Esophagus muscularis mucosa (tissue), 4 donors: ENCODE measurements around the gene ARSA. TPM values are rescaled to one million over a fixed set of nuclear protein-coding genes. Genes with fewer than 3 reads are reported as not detected.
"Not testable (repeated sequence)": the region's sequence is repeated elsewhere in the genome, so short reads cannot be mapped to it uniquely, and the experiment has no call there.

Source experiments
- DNase-seq: peaks from one replicate; pipeline ENCODE4 v3.0.0-alpha.2; 2017; ENCODE audit errors: extremely low spot score
- H3K27ac ChIP-seq, 4 donors: fragments of 200-600 bp; sonication (generic); replicated peaks in 1 of 4; 1 replicate in 3 of 4; 2 replicates in 1 of 4; pipeline ENCODE4 v1.5.1; 2016 to 2019; ENCODE audit warnings: mild to moderate bottlenecking in 1 of 4
- H3K27me3 ChIP-seq, 4 donors: fragments of 200-600 bp; sonication (generic); one replicate each; pipeline versions ENCODE4 v1.5.1 to v1.6.0; 2016 to 2019
- H3K36me3 ChIP-seq, 4 donors: fragments of 200-600 bp; sonication (generic); one replicate each; pipeline ENCODE4 v1.5.1; 2016 to 2019
- H3K4me1 ChIP-seq, 4 donors: fragments of 200-600 bp; sonication (generic); one replicate each; pipeline ENCODE4 v1.5.1; 2016 to 2019
- H3K4me3 ChIP-seq, 4 donors: fragments of 200-600 bp; sonication (generic); 1 replicate in 2 of 4; 2 replicates in 2 of 4; pipeline ENCODE4 v1.5.1; 2016 to 2019; ENCODE audit warnings: mild to moderate bottlenecking in 4 of 4, moderate library complexity in 1 of 4
- H3K9me3 ChIP-seq, 4 donors: fragments of 200-600 bp; sonication (generic); 1 replicate in 3 of 4; 2 replicates in 1 of 4; pipeline ENCODE4 v1.5.1; 2016 to 2019
- EP300 ChIP-seq: sonication (generic); formaldehyde crosslinking; IDR thresholded peaks from one replicate; pipeline ENCODE4 v1.6.1; 2017; ENCODE audit warnings: antibody characterized with exemption
- POLR2A ChIP-seq: fragments of 450-650 bp; IDR thresholded peaks from one replicate; pipeline ENCODE4 v1.6.1; 2017; ENCODE audit warnings: antibody characterized with exemption, moderate library complexity, mild to moderate bottlenecking, low read depth
- POLR2AphosphoS5 ChIP-seq, 2 donors: sonication (generic); formaldehyde crosslinking; IDR thresholded peaks; one replicate each; pipeline ENCODE4 v1.6.1; 2017; ENCODE audit warnings: antibody characterized with exemption in 2 of 2
- WGBS: methylation state at CpG from one replicate; pipeline ENCODE4 v1.1.5; 2018; 5-methylcytosine and 5-hydroxymethylcytosine counted together
- intact Hi-C: fragments of 100-400 bp; cut with DNase I; formaldehyde crosslinking; loops from one replicate; pipeline ENCODE4 v1.15.1; 2023
- total RNA-seq, 4 donors: library from RNA; depleted of rRNA; stranded (reverse); fragments of >200 nt; gene quantifications; one replicate each; pipeline versions ENCODE4 v1.1.0 to v1.2.1, GENCODE V29; 2016
- TF ChIP-seq, protein P1 (sequence below), 3 experiments: fragments of 200-600 bp in 2 of 3; fragments of 450-650 bp in 1 of 3; sonication (generic) in 2 of 3; IDR thresholded peaks; one replicate each; pipeline ENCODE4 v1.5.1; 2017 to 2019; ENCODE audit warnings: antibody characterized with exemption in 3 of 3, mild to moderate bottlenecking in 2 of 3, moderate library complexity in 1 of 3

The ARSA gene
- total RNA-seq, 4 donors from 2014 or later = 24.5 to 49.4 (median 28.8) TPM

DNA sequence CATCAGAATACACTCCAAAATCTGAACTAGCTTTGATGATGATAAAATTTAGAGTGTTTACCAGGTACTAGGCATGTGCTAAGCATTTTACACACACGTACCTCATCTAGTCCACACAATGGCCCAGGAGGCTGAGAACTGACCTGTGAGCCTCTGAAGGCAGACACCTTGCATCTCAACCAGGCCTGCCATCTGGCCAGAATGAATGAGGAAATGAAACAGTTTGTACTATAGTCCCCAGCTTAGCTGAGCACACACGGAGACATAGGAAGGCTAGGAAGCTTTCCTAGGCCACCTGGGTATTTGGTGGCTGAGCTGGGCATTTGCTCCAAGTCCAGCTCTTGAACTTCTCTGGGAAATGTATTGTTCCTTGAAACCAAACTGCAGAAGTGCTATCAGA lies 37.8 kb upstream of the ARSA start:
- Histone ChIP-seq H3K4me3 (no peak overlapping the region), H3K9me3 (no peaks in the 10 kb centered on the region), H3K27ac (no peak overlapping the region), H3K27me3 (peaks cover 0 to 40% (median 0%) of the 10 kb centered on the region in 4 donors), H3K36me3 (no peaks in the 10 kb centered on the region), H3K4me1 (peaks cover 0 to 2% (median under 1%) of the 10 kb centered on the region in 4 donors)
- DNase-seq = no peak
- TF ChIP-seq EP300 (no peak), POLR2AphosphoS5 (IDR thresholded peaks at IDR 0.05) (no peak), POLR2A (no peak)
- TF ChIP-seq, protein P1, sequence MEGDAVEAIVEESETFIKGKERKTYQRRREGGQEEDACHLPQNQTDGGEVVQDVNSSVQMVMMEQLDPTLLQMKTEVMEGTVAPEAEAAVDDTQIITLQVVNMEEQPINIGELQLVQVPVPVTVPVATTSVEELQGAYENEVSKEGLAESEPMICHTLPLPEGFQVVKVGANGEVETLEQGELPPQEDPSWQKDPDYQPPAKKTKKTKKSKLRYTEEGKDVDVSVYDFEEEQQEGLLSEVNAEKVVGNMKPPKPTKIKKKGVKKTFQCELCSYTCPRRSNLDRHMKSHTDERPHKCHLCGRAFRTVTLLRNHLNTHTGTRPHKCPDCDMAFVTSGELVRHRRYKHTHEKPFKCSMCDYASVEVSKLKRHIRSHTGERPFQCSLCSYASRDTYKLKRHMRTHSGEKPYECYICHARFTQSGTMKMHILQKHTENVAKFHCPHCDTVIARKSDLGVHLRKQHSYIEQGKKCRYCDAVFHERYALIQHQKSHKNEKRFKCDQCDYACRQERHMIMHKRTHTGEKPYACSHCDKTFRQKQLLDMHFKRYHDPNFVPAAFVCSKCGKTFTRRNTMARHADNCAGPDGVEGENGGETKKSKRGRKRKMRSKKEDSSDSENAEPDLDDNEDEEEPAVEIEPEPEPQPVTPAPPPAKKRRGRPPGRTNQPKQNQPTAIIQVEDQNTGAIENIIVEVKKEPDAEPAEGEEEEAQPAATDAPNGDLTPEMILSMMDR (IDR thresholded peaks at IDR 0.05) = no peak
- WGBS = 80% methylated on average over 2 of the region's 2 CpGs
- intact Hi-C loops = no loop called here

DNA sequence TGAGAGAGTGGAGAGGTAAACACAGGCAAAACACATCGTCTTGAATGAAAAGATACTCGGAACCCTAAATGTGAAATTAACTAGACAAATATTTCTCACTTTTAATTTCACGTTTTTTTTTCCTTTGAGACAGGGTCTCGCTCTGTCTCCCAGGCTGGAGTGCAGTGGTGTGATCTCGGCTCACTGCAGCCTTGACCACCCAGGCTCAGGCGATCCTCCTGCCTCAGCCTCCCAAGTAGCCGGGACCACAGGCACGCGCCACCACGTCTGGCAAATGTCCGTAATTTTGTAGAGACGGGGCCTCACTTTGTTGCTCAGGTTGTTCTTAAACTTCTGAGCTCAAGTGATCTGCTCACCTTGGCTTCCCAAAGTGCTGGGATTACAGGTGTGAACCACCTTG lies 37.3 kb upstream of the ARSA start:
- 93% methylated on average over 12 of the region's 12 CpGs for WGBS

DNA sequence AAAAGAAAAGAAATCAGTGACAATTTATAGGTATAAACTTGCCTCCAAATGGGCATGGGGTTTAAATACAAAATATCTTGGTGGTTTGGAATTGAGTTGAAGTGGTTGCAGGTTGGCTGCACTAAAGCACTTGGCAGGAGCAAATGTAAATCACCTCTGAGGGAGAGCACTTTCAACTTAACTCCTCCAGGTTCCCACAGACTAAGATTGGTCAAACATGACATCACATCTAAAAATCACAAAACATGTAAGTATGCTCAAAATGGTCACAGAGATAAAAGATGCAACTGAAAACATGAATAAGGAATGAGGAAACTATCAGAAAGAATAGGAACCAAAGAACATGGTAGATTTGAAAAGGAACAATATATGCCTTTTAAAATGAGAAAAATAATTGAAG lies 32.4 kb upstream of the ARSA start:
- peaks cover 0 to 42% (median 0%) of the 10 kb centered on the region in 4 donors for H3K27me3 ChIP-seq
- no peaks in the 10 kb centered on the region for H3K9me3 ChIP-seq
- no peaks in the 10 kb centered on the region for H3K36me3 ChIP-seq
- no peak for DNase-seq
- H3K27ac ChIP-seq = no peak overlapping the region
- intact Hi-C loops = no loop called here
- H3K4me1 ChIP-seq = peaks cover 0 to 14% (median 4%) of the 10 kb centered on the region in 4 donors
- no peak for TF ChIP-seq POLR2A
- TF ChIP-seq POLR2AphosphoS5 (IDR thresholded peaks at IDR 0.05) = no peak
- no peak for TF ChIP-seq EP300
- TF ChIP-seq, protein P1 (IDR thresholded peaks at IDR 0.05) = no peak
- no peak overlapping the region for H3K4me3 ChIP-seq

More for the DNA sequence above, 37.3 kb upstream of the ARSA start:
- no peak overlapping the region for H3K4me3 ChIP-seq
- intact Hi-C loops = no loop called here
- H3K4me1 ChIP-seq = no peaks in the 10 kb centered on the region
- no peak for TF ChIP-seq POLR2A
- TF ChIP-seq POLR2AphosphoS5 (IDR thresholded peaks at IDR 0.05) = no peak
- TF ChIP-seq, protein P1 (IDR thresholded peaks at IDR 0.05) = no peak
- no peak for TF ChIP-seq EP300
- no peak for DNase-seq
- no peak overlapping the region for H3K27ac ChIP-seq
- H3K9me3 ChIP-seq = no peaks in the 10 kb centered on the region
- no peaks in the 10 kb centered on the region for H3K36me3 ChIP-seq
- peaks cover 0 to 37% (median 0%) of the 10 kb centered on the region in 4 donors for H3K27me3 ChIP-seq

DNA sequence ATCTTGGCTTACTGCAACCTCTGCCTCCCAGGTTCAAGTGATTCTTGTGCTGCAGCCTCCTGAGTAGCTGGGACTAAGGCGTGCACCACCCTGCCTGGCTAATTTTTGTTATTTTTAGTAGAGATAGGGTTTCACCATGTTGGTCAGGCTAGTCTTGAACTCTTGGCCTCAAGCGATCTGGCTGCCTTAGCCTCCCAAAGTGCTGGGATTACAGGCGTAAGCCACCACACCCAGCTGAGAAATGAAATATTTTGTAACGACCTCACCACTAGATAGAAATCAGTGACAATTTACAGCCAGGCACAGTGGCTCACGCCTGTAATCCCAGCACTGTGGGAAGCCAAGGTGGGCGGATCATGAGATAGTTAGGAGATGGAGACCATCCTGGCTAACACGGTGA lies 31.8 kb upstream of the ARSA start:
- H3K27ac ChIP-seq, H3K4me3 ChIP-seq, H3K9me3 ChIP-seq, H3K36me3 ChIP-seq, DNase-seq, intact Hi-C loops: not testable (repeated sequence)
- WGBS = 91% methylated on average over 7 of the region's 7 CpGs
- Histone ChIP-seq H3K4me1 (peaks cover 0 to 14% (median 4%) of the 10 kb centered on the region in 4 donors), H3K27me3 (peaks cover 0 to 48% (median 0%) of the 10 kb centered on the region in 4 donors)

DNA sequence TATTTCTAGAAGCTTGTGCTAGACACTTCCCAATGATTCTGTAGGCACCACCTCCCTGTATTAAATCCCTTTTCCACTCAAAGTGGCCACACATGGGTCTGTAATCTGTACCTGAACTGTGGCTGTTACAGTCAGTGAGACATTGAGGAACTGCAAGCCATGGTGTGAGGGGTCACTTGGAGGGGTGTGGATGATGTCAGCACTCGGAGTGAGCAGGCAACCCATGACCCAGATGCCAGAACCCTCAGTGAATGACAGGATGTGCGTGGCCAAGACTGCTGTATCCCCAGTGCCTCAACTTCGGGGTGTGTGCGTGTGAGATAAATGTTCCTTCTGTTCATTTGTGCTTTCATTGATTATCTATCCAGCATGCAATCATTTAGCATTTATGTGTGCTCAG lies 30.0 kb upstream of the ARSA start:
- no peak for DNase-seq
- no peak overlapping the region for H3K27ac ChIP-seq
- H3K4me1 ChIP-seq = peaks cover 0 to 14% (median 4%) of the 10 kb centered on the region in 4 donors
- no peaks in the 10 kb centered on the region for H3K9me3 ChIP-seq
- intact Hi-C loops = no loop called here
- H3K36me3 ChIP-seq = no peaks in the 10 kb centered on the region
- no peak overlapping the region for H3K4me3 ChIP-seq
- TF ChIP-seq POLR2AphosphoS5 (IDR thresholded peaks at IDR 0.05) (peak in 1 of 2 donors; percentile 17), POLR2A (no peak)
- H3K27me3 ChIP-seq = peaks cover 0 to 54% (median 0%) of the 10 kb centered on the region in 4 donors
- WGBS = 71% methylated on average over 4 of the region's 4 CpGs
